Mesothelial cell of epicardium (in vitro differentiated cells): ENCODE data around the gene CAMTA1. TPM values are rescaled to one million over a fixed set of nuclear protein-coding genes. Genes with fewer than 3 reads are reported as not detected.
"Not testable (repeated sequence)": the region's sequence is repeated elsewhere in the genome, so short reads cannot be mapped to it uniquely, and the experiment has no call there.

Experiments
- DNase-seq, 2 experiments: peaks; one replicate each; pipeline ENCODE4 v3.0.0; 2021; ENCODE audit warnings: low spot score in 2 of 2; ENCODE audit not compliant: unreplicated experiment in 2 of 2
- H3K27ac Mint-ChIP-seq: 2 replicates; pipeline ENCODE4 v1.8.0; 2021; ENCODE audit warnings: mixed read lengths
- H3K27me3 Mint-ChIP-seq: 2 replicates; pipeline ENCODE4 v1.8.0; 2021; ENCODE audit warnings: low read depth, mixed read lengths
- H3K36me3 Mint-ChIP-seq: 2 replicates; pipeline ENCODE4 v1.8.0; 2021; ENCODE audit warnings: mixed read lengths
- H3K4me1 Mint-ChIP-seq: 2 replicates; pipeline ENCODE4 v1.8.0; 2021; ENCODE audit warnings: mixed read lengths
- H3K4me3 Mint-ChIP-seq: 2 replicates; pipeline ENCODE4 v1.8.0; 2021; ENCODE audit warnings: mild to moderate bottlenecking, moderate library complexity, mixed read lengths
- H3K9me3 Mint-ChIP-seq: 2 replicates; pipeline ENCODE4 v1.8.0; 2021; ENCODE audit warnings: mixed read lengths
- total RNA-seq: library from RNA; stranded (reverse); gene quantifications from 3 replicates; pipeline ENCODE4 v1.2.1, GENCODE V29; 2021
- TF ChIP-seq, protein P1 (sequence below): fragments of 200-600 bp; sonication (generic); IDR thresholded peaks from one replicate; pipeline ENCODE4 v1.5.0; 2021; ENCODE audit warnings: antibody characterized with exemption; ENCODE audit not compliant: unreplicated experiment

The CAMTA1 gene, protein sequence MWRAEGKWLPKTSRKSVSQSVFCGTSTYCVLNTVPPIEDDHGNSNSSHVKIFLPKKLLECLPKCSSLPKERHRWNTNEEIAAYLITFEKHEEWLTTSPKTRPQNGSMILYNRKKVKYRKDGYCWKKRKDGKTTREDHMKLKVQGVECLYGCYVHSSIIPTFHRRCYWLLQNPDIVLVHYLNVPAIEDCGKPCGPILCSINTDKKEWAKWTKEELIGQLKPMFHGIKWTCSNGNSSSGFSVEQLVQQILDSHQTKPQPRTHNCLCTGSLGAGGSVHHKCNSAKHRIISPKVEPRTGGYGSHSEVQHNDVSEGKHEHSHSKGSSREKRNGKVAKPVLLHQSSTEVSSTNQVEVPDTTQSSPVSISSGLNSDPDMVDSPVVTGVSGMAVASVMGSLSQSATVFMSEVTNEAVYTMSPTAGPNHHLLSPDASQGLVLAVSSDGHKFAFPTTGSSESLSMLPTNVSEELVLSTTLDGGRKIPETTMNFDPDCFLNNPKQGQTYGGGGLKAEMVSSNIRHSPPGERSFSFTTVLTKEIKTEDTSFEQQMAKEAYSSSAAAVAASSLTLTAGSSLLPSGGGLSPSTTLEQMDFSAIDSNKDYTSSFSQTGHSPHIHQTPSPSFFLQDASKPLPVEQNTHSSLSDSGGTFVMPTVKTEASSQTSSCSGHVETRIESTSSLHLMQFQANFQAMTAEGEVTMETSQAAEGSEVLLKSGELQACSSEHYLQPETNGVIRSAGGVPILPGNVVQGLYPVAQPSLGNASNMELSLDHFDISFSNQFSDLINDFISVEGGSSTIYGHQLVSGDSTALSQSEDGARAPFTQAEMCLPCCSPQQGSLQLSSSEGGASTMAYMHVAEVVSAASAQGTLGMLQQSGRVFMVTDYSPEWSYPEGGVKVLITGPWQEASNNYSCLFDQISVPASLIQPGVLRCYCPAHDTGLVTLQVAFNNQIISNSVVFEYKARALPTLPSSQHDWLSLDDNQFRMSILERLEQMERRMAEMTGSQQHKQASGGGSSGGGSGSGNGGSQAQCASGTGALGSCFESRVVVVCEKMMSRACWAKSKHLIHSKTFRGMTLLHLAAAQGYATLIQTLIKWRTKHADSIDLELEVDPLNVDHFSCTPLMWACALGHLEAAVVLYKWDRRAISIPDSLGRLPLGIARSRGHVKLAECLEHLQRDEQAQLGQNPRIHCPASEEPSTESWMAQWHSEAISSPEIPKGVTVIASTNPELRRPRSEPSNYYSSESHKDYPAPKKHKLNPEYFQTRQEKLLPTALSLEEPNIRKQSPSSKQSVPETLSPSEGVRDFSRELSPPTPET (N-terminal part only)
- total RNA-seq = 70.4 to 78.3 TPM (median 71.4 TPM) in 3 replicates

DNA sequence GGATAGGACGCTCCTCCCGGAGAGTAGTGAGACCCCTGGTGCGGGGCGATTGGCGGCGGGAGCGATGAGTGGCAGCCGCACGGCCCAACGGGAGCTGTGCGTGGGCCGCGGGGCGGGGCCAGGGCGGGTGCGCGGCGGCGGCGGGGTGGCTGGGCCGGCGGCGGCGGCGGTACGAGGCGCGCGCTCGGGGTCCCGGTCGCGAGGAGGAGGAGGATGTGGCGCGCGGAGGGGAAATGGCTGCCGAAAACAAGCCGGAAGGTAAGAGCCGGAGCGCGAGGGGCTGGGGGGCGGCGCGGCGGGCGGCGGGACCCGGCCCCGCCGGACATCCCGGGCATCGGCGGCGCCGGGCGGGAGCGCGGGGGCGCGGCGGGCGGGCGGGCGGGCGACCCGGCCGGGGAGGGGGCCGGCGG is at the start of gene CAMTA1:
TSS of gene CAMTA1 (plus strand) at position 137 of the 410 bp plus-strand sequence. CDS start at position 214, 77 bp downstream.
- Mint-ChIP-seq H3K36me3 (no peaks in the 10 kb centered on the region), H3K27me3 (no peaks in the 10 kb centered on the region)
- peak in 1 of 2 experiments; percentile 99 for DNase-seq

GRCh38 chr1:6738987-6739676 is 46.1 kb upstream of the CAMTA1 start:
- peaks cover 2% of the 10 kb centered on the region for H3K27me3 Mint-ChIP-seq
- H3K36me3 Mint-ChIP-seq = no peaks in the 10 kb centered on the region
- H3K4me1 Mint-ChIP-seq = peaks cover 4% of the 10 kb centered on the region
- TF ChIP-seq, protein P1, sequence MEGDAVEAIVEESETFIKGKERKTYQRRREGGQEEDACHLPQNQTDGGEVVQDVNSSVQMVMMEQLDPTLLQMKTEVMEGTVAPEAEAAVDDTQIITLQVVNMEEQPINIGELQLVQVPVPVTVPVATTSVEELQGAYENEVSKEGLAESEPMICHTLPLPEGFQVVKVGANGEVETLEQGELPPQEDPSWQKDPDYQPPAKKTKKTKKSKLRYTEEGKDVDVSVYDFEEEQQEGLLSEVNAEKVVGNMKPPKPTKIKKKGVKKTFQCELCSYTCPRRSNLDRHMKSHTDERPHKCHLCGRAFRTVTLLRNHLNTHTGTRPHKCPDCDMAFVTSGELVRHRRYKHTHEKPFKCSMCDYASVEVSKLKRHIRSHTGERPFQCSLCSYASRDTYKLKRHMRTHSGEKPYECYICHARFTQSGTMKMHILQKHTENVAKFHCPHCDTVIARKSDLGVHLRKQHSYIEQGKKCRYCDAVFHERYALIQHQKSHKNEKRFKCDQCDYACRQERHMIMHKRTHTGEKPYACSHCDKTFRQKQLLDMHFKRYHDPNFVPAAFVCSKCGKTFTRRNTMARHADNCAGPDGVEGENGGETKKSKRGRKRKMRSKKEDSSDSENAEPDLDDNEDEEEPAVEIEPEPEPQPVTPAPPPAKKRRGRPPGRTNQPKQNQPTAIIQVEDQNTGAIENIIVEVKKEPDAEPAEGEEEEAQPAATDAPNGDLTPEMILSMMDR = no peak
- no peak overlapping the region for H3K27ac Mint-ChIP-seq
- DNase-seq = no peak
- H3K9me3 Mint-ChIP-seq = peaks cover 5% of the 10 kb centered on the region
- H3K4me3 Mint-ChIP-seq = no peak overlapping the region

More for the DNA sequence above, at the start of gene CAMTA1:
- TF ChIP-seq, protein P1 = no peak
- Mint-ChIP-seq H3K9me3 (no peaks in the 10 kb centered on the region), H3K4me3 (peak within 1 kb of the TSS; percentile 89), H3K4me1 (peaks cover 30% of the 10 kb centered on the region), H3K27ac (peak within 1 kb of the TSS; percentile 97)

DNA sequence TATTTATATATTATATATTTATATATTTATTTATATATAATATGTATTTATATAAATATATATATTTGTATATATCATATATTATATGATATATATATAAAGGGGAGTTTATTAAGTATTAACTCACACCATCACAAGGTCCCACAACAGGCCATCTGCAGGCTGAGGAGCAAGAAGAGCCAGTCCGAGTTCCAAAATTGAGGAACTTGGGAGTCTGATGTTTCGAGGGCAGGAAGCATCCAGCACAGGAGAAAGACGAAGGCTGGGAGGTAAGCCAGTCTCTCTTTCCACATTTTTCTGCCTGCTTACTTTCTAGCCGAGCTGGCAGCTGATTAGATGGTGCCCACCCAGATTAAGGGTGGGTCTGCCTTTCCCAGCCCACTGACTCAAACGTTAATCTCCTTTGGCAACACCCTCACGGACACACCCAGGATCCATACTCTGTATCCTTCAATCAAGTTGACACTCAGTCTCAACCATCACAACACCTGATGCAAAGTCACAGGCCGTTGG is 42.5 kb upstream of the CAMTA1 start:
- not testable (repeated sequence) for DNase-seq, H3K4me1 Mint-ChIP-seq, H3K9me3 Mint-ChIP-seq, H3K36me3 Mint-ChIP-seq, H3K4me3 Mint-ChIP-seq, H3K27ac Mint-ChIP-seq
- peaks cover 15% of the 10 kb centered on the region for H3K27me3 Mint-ChIP-seq

- H3K4me1 Mint-ChIP-seq = no peaks in the 10 kb centered on the region
- peaks cover 5% of the 10 kb centered on the region for H3K9me3 Mint-ChIP-seq
- TF ChIP-seq, protein P1 = no peak
- no peak for DNase-seq
- no peak overlapping the region for H3K4me3 Mint-ChIP-seq
- no peaks in the 10 kb centered on the region for H3K36me3 Mint-ChIP-seq
- peaks cover 22% of the 10 kb centered on the region for H3K27me3 Mint-ChIP-seq
- no peak overlapping the region for H3K27ac Mint-ChIP-seq
Observed at GRCh38 chr1:6743189-6744101, 41.8 kb upstream of the CAMTA1 start.

- peaks cover 5% of the 10 kb centered on the region for H3K9me3 Mint-ChIP-seq
Observed at GRCh38 chr1:6745073-6745472, 40.2 kb upstream of the CAMTA1 start.

More at GRCh38 chr1:6745073-6745472, 40.2 kb upstream of the CAMTA1 start:
- Mint-ChIP-seq H3K36me3 (no peaks in the 10 kb centered on the region), H3K27me3 (peaks cover 38% of the 10 kb centered on the region), H3K4me3 (no peak overlapping the region), H3K27ac (no peak overlapping the region), H3K4me1 (no peaks in the 10 kb centered on the region)
- TF ChIP-seq, protein P1 = no peak
- DNase-seq = no peak
